Measurements from ENCODE around the gene LHX6.

Gene LHX6

DNA sequence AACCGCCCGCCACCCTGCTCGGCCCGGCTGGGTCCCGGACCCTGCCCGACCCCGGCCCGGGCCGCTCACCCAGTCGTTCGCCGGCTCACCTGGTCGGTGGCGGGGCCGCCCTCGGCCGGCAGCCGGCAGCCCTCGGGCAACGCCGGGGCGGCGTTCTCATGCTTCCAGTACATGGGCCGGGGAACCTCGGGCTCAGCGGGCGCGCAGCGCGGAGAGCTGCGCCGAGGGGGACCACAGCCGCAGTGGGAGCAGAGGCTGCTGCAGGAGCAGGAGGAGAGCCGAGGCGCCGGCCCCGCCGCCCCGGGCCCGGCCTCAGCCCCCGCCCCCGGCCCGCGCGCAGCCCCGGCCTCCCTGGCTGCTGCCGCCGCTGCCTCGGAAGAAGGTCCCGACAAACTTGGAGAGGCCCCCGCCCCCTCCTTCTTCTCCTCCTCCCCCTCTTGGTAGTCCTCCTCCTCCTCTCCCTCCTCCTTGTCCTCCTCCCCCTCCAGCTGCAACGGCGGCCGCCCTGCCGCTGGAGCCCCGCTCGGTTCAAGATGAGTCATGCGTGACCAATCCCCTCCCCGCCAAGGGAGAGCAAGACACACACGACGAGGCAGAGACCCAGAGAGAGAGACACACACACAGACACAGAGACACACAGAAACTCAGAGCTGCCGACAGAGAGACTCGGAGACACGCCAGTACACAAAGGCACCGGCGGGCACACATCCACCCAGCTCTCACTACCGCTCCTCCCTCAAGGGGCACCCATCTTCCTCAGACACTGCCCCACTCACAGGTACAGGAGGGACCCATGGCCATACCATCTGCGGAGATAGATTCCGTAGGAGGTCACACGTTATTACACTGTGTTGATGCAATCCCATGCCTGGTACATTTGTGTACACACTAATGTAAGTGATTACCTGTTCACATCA lies at the start of gene LHX6:
TSS of gene LHX6 (minus strand) at position 390 of the 917 bp plus-strand sequence. CDS start at position 173, 217 bp downstream.
- no peak for DNase-seq

DNA sequence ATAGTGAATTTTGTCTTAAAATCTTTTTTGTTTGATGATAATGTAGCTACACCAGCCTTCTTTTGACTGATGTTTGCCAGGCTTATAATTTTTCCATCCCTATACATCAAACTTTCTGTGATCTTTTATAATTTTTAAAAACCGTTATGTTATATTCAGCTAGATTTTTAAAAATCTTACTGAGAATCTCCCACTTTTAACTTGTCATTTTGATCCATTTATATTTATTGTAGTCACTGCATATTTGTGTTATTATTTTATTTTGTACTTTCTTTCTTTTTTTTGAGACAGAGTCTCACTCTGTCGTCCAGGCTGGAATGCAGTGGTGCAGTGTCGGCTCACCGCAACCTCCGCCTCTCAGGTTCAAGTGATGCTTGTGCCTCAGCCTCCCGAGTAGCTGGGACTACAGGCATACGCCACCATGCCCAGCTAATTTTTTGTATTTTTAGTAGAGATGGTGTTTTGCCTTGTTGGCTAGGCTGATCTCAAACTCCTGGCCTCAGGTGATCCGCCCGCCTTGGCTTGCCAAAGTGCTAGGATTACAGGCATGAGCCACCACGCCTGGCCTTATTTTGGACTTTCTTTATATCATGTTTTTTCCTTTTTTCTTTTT lies 48.6 kb upstream of the LHX6 start:
- DNase-seq = no peak

DNA sequence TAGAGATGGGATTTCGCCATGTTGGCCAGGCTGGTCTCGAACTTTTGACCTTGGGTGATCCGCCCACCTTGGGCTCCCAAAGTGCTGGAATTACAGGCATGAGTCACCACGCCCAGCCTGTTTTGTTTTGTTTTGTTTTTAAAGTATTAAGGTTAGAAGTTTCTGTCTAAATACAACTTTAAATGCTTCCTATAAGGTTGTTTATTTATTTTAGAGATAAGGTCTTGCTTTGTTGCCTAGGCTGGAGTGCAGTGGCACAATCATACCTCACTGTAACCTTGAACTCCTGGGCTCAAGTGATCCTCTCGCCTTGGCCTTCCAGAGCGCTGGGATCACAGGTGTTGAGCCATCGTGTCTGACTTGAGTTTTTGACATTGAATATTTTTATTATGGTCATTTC lies 47.3 kb upstream of the LHX6 start:
- no peak for DNase-seq

DNA sequence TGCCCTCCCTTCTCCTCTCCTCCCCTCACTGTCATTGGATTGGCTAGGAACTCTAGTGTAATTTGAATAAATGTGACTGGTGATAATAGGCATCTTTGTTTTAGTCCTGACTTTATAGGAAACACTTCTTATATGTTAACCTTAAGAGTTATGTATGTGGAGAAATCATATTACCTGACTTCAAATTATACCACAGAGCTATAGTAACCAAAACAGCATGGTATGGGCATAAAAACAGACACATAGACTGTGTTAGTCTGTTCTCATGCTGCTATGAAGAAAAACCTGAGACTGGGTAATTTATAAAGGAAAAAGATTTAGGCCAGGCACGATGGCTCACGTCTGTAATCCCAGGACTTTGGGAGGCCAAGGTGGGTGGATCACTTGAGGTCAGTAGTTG lies 45.3 kb upstream of the LHX6 start:
- no peak for DNase-seq

DNA sequence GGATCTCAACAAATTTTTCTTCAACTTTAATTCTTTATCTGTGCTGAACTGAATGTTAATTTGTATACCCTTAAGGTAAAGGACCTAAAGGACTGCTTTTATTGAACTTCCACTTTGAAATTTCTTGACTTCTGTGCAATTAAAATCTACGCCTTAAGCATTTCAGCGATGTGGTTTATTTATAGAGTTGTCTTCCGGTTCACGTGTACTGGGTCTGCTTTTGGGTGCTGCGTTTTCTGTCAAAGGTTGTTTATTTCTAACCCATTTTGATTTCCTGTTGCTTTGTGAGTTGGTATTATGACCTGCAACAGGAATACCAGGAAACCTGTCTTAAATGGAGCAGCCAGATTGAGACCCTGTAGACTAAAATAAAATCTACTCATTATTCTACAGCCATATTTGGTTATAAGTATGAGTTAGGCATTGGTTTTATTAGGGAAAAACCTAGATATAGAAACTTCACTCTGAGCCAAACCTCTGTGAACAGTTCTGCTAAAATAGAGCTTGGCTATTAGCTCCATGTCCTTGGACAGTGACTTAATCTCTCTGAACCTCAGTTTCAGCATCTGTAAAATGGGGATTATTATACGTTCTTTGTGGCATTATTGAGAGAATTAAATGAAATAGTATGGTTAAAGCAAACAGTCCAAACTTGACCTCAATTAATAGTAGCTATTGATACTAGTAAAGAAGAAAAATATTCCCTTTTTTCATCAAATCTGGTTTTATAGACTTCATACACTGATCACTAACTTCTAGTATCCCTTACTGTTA lies 39.5 kb upstream of the LHX6 start:
- DNase-seq = peak in 1 of 2 donors; percentile 15

DNA sequence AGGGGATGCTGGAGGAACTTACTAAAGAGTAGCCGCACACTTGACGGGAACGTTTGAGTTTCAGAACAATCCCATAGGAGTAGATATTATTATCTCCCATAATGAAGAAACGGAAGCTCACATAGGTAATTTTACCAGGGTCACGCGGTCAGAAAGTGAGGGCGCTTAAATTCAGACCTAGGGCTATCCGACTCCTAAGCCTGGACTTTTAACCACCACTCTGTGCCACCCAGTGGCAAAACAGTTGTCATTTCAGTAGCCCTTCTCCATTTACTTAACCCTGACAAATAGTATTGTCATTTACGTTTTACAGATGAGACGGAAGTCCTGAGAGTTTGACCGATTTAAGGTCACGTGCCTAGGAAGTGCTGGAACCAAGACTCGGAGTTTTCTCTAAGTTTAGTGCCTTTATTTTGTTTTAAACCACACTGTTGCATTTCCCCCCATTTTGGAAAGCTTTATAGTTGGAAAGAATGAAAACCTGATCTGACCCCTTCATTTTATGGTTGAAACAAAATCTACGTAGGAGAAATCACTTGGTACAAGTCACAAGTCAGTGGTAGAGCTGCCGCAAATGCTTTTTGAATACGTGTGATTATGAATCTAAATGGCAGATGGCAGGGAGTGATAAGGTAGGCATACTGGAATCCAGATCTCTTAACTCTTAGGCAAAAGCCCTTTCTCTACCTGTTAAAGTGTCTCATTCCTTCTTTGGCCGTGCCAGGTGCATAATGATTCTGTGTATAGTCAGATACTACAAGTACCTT lies 36.6 kb upstream of the LHX6 start:
- peak; percentile 51 to 69 for DNase-seq

DNA sequence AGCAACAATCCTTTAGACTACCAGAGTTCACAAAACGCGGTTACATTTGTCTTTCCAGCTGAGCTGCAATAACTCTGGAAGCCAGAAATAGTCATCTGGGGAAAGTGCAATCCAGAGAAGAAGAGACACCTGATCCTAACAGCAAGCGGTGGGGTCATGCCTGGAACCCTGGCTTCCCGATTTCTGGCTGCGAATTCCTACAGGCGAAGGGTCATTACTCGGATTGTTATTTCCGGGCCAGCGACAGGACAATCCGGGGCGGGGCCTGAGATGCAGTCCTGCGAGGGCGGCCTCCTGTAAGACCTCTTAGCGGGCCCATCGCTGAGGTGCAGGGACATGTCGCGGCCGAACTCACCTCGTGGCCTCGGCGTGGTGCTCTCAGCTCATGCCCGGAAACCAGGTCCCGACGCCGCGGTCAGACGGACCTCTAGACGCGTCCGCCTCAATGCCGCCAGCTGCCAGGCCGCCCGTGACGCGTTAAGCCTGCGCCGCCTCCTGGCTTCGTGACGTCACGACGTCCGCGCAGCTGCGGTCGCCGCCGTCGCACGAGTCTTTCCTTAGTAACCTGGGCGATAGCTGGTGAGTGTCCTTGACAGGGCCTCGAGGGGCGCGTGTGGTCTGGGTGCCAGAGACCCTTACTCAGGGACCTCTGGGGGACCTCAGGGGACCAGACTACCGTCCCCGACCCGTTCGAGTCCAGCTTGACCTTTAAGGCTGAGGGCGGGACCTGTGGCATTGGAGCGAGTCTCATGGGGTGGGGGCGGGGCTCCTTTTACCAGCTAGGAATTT lies 35.8 kb upstream of the LHX6 start, which contains the start of the genes MRRF and RBM18:
TSS of gene MRRF (plus strand) at position 523 of the 789 bp plus-strand sequence. CDS start 6,010 bp downstream, outside the sequence.
TSS of gene RBM18 (minus strand) at position 481 of the 789 bp plus-strand sequence. CDS start 3,348 bp downstream, outside the sequence.
- DNase-seq = peak; percentile 91 to 92

DNA sequence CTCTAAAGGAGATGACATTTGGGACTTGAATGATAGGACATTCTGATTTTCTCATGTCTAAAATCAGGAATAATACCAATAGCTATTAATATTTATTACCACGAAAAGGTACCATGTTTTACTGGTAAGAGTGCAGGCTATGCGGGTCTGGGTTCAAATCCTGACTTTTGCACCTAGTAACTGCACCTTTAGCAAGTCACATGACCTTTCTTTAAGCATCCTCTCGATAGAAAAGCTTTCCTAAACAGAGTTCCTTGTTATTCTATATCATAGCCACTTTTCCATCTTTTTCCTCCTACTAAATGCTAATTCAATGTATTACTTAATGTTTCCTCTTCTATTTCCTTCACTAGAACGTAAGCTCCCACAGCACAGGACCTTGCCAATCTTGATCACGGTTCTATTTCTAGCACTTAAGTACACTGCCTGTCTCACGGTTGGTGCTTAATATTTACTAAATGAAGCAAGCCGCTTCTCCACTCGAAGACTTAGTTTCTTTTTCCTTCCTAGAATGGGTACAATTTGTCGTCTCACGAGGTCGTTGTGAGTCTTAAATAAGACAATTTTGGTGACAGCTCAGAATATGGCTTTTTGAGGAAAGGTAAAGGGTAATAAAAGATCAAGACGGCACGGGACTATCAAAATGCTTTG lies 35.1 kb upstream of the LHX6 start:
- DNase-seq = peak in 1 of 2 donors; percentile 1

DNA sequence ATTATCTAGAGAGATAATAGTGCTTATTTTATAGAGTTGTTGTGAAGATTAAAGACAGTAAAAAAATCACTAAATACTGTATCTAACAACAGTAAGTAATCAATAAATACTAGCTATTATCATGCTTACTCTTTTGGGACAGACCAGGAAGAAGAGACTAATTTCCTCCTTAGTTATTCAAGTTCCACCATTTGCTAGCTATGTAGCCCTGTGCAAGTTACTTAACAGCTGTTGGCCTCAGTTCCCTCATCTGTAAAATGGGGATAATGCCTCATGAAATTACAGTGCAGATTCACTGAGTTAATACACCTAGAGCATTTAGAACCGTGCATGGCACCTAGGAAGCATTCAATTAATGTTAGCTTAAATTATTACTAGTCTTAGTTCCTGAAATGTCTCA lies 33.3 kb upstream of the LHX6 start:
- no peak for DNase-seq

DNA sequence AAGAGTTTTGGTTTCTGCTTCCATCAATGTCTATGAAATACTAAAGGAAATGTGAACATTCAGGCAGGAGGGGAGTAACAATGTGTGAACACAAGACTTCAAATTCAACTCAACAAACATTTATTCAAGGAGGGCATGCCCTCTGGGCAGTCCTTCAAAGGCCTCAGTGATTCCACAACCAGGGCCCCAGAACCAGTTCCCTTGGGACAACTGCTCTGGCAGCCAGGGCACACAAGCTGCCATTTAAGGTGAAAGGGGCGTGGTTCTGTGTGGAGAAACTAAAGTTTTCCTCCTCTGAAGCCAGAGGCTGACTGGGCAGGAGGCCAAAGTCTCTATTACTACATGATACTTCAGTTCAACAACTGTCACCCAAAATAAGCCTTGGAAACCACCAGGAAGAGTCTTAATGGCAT lies 32.7 kb upstream of the LHX6 start:
- DNase-seq = no peak

DNA sequence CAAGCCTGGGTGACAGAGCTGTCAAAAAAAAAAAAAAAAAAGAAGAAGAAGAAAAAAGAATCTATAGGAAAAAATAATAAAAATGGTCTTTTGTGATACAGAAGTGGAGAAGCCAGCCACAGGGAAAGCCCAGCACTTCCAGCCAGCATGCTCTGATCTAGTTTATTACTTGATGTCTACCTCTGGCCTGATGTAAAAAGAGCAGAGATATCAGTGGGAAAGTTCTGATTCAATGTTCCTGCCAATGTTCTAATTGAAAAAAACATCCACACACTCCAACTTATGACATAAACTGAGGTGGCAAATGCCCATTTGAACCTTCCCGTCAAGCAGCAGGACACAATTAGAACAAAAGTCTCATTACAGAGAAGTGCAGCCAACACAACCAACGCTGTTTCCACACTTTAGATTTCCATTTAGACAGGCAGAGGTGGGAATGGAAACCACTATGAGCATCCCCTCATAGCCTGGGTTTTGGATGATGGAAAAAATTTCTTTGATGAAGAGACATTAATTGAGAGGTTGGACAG lies 30.2 kb upstream of the LHX6 start:
- DNase-seq = no peak

DNA sequence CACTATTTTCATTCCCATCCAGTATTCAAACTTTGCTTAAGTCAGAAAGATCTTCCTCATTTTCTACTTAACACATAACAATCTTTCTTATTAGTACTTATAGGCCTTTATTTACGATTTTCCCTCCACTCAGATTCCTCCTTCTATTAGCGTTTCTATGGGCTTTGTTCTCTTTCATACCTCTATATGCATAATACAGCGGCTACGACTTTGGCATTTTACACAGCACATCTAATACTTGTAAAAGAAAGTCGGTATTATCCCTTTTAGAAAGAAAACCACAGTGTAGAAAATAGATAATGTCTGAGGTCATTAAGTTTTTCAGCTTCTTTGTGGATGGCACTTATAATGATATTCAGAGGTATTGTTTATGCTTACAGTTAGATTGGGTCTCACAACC lies 27.4 kb upstream of the LHX6 start:
- DNase-seq = no peak

DNA sequence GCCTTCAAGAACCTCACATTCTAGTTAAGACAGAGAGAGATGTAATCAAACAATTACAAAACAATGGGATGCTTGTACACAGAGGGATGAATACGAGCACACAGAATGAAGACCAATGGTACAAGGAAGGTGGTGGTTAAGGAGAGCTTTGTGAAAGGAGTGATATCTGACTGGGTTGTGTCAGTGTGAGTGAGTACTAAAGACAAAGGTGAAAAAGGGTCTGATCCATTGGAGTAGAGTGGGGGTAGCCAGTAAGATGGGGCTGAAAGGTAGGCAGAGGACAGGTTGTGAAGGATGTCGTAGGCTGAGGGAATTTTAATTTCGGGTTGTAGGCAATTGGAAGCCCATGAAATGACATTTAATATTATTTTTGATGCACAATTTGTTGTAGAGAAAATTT lies 26.0 kb upstream of the LHX6 start:
- no peak for DNase-seq

DNA sequence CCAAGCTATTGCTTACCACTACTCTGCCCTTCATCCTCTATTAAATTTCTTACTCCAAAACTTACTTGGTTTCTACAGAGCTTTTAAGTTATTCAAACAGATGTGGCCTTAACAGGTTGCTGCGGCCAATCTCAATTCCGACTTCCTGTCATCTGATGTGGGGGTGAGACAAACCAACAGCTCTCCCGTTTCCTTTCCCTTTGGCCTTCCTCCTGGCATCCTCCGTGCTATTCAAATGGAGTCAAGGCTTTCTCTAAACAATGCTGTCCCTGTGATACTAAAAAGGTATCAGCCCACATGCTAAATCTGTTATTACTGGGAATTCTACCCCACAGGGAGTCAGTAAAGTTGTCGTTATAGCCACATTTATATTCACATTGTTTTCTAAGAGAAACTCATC lies 24.0 kb upstream of the LHX6 start:
- no peak for DNase-seq

DNA sequence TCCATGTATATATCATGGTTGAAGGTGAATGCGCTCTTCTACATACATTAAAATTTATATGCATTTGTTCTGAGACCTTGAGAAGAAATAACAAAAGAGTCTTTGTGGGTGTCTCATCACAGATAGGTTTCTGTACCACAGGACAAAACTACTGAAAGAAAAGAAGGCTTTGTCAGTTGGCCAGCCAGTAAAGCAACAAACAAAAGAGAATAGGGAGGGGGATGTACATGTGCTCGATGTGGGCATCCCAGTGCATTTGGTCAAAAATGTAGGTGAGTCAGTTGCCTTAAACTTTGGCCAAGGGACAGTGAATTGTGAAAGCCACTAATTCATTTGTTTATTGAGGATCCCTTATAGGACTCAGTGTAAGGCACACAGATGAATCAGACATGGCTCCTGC lies 22.6 kb upstream of the LHX6 start:
- no peak for DNase-seq

DNA sequence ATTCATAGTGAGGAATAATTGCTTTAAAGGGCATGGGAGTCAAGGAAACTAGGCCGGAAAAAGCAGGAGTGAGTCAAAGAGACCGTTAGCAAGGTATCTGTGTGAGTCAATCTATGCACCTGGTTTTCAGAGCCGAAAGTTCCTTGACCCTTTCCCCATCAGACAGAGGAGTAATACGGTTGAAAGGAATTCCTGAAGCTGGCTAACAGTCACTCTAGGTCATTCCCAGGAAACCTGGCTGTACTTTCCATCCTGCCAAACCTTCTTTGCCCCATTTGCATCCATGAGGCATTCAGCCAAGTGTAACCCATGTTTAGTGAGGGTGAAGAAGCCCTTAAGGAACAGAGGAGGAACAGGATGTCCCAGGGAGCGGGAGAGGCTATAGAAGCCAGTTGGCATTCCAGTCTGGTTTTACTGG lies 19.7 kb upstream of the LHX6 start:
- DNase-seq = no peak

DNA sequence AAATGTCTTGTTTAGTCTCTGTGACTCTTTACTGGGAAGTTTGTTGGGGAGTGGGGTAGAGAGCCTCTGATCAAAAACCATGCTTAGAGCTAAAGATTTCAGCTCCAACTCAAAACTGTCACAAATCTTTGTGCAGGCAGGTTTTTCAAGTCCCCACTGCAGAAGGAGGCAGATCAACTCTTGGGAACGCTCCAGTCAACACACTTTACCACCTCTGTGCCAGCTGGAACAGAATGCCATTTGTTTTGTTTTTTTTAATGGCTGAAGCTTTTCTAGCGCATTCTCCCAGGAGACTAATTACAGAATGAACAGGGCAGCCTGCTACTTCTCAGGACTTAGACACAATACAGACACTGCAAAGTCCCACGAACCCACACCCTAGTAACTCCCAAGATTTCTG lies 17.9 kb upstream of the LHX6 start:
- no peak for DNase-seq

DNA sequence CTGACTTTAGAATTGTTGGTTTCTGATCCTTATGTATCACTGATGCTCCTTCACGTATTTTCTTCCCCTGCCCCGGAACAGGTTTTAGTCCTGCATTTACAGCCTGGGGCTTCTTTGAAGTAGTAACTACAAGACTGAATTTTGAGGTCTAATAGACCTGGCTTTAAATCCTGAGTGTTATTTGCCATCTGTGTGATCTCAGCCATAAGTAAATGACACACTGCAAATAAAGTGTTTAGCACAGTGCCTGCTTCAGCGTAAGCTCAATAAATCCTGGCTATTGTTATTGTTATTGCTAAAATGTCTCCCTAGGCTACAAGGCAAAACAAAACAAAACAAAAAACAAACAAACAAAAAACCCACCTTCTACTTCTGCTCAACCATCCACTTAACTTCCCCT lies 15.6 kb upstream of the LHX6 start:
- DNase-seq = no peak

DNA sequence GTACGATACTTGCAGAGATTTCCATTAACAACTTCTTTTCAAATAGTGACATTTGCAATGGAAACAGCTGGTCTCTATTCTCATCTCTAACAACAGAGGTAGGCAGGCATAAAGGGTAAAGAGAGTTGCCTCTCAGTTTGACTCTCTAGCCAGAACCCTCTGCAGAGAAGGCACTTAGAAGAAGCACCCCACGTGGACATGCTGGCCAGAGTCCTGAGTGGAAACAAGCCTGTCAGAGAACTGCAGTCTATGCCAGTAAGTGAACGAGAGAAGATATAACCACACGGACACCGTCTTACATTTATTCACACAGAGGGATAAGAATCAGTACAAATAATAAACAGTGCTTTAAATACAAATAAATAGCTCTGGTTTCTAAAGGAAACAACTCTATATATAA lies 11.0 kb upstream of the LHX6 start:
- DNase-seq = no peak

DNA sequence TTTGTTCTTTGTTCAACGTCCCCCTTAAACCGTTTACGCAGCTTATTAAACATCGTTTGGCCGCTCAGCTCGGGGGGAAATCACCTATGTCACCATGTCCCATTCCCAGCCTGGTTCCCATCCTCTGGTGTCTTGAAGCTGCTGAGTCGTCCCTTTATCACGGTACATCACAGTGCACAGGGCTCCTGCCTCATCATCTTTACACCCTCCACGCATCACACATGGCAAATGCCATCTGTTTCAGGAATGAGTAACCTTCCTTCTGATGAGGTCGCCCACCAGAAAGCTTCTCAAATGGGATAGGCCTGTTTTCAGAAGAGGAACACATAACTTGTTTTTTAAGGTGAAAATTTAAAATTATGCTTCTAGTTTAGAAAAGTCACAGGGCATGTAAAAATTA lies 7.9 kb upstream of the LHX6 start:
- DNase-seq = no peak

Measured in CD4-positive, alpha-beta T cell treated with Interleukin-4 for 1 hour (primary cell).